Panc1 (cell line): Measurements from ENCODE around the gene ALDH1B1. TPM values are rescaled to one million over a fixed set of nuclear protein-coding genes. Genes with fewer than 3 reads are reported as not detected.

ENCODE experiments used
- ATAC-seq: fragments of 200-7000 bp; cut with Tn5 transposase; 2 replicates; pipeline ENCODE4 v1.9.1; 2020; ENCODE audit warnings: mild to moderate bottlenecking, moderate library complexity
- BruUV-seq: library from RNA; stranded (reverse); fragments of 400-500 nt; replicated peaks from 2 replicates; lab custom pipeline; 2021; lab: Mats Ljungman, UMichigan
- CTCF ChIA-PET: fragments of 300-600 bp; sonication (Branson Sonifier 250); formaldehyde crosslinking; loops from one replicate; lab custom pipeline; 2022; ENCODE audit warnings: antibody characterized with exemption; lab: Charles Lee
- POLR2A ChIA-PET: fragments of 300-600 bp; sonication (Branson Sonifier 250); formaldehyde crosslinking; loops from one replicate; lab custom pipeline; 2022; ENCODE audit warnings: antibody characterized with exemption; lab: Charles Lee
- DNase-seq: peaks from one replicate; pipeline ENCODE4 v3.0.0-alpha.2; 2010; ENCODE audit warnings: low read depth, low spot score
- H3K27ac ChIP-seq: 2 replicates; pipeline ENCODE4 v1.5.1; 2011; ENCODE audit warnings: mild to moderate bottlenecking, low read length, inconsistent platforms
- H3K27me3 ChIP-seq: fragments of 200-500 bp; sonication (Bioruptor generic); 2 replicates; pipeline ENCODE4 v1.6.0; 2014; ENCODE audit warnings: low read length, inconsistent platforms; ENCODE audit not compliant: control insufficient read depth, insufficient read depth
- H3K36me3 ChIP-seq: fragments of 200-500 bp; sonication (Bioruptor generic); 2 replicates; pipeline ENCODE4 v1.5.1; 2014; ENCODE audit warnings: inconsistent platforms, mild to moderate bottlenecking, low read length, moderate library complexity; ENCODE audit not compliant: control insufficient read depth, insufficient read depth
- H3K4me1 ChIP-seq: 2 replicates; pipeline ENCODE4 v1.5.1; 2011; ENCODE audit warnings: inconsistent platforms, mild to moderate bottlenecking, low read length, moderate library complexity; ENCODE audit not compliant: control insufficient read depth, insufficient read depth
- H3K4me3 ChIP-seq, 2 experiments: 2 replicates each; pipeline ENCODE4 v1.5.1; 2011 to 2012; ENCODE audit warnings: low read depth in 2 of 2, low read length in 2 of 2, mild to moderate bottlenecking in 2 of 2, inconsistent platforms in 1 of 2, moderate library complexity in 1 of 2
- H3K9me3 ChIP-seq: fragments of 200-500 bp; sonication (Bioruptor generic); 2 replicates; pipeline ENCODE4 v1.5.1; 2014; ENCODE audit warnings: low read depth, mild to moderate bottlenecking, inconsistent platforms, low read length, moderate library complexity; ENCODE audit not compliant: control insufficient read depth, insufficient read depth
- POLR2AphosphoS5 ChIP-seq: IDR thresholded peaks from 2 replicates; pipeline ENCODE4 v1.6.1; 2012; ENCODE audit warnings: mild to moderate bottlenecking, low read depth, low read length, moderate library complexity
- SIN3A ChIP-seq: IDR thresholded peaks from 2 replicates; pipeline ENCODE4 v1.6.1; 2012; ENCODE audit warnings: low read depth, mild to moderate bottlenecking, low read length, moderate library complexity, borderline replicate concordance; ENCODE audit not compliant: insufficient read depth
- TCF7L2 ChIP-seq: IDR thresholded peaks from 2 replicates; pipeline ENCODE4 v1.6.1; 2011; ENCODE audit warnings: mild to moderate bottlenecking, low read depth, low read length, inconsistent platforms
- in situ Hi-C: cut with HindIII; loops from 2 replicates; pipeline ENCODE4 v1.10.0; 2016; ENCODE audit warnings: low sequenced_read_pairs, low pct_unique_long_range_greater_than_20kb
- intact Hi-C: fragments of 100-400 bp; cut with micrococcal nuclease; formaldehyde crosslinking; loops from one replicate; pipeline ENCODE4 v1.10.0; 2022; ENCODE audit not compliant: unreplicated experiment
- total RNA-seq: library from RNA; stranded (reverse); gene quantifications from one replicate; pipeline ENCODE4 v1.2.1, GENCODE V29; 2021; ENCODE audit not compliant: unreplicated experiment
- TF ChIP-seq, protein P1 (sequence below): fragments of 450-650 bp; IDR thresholded peaks from 2 replicates; pipeline ENCODE4 v1.5.1; 2017; ENCODE audit warnings: mild to moderate bottlenecking
- TF ChIP-seq, protein P2 (sequence below), 2 experiments: IDR thresholded peaks; 2 replicates each; pipeline ENCODE4 v1.6.1; 2011 to 2012; ENCODE audit warnings: low read depth in 2 of 2, control low read depth in 1 of 2, low read length in 1 of 2, mild to moderate bottlenecking in 1 of 2, moderate library complexity in 1 of 2; ENCODE audit not compliant: insufficient read depth in 1 of 2

Gene ALDH1B1
- total RNA-seq, 1 experiment from 2014 or later: 34.2 TPM

DNA sequence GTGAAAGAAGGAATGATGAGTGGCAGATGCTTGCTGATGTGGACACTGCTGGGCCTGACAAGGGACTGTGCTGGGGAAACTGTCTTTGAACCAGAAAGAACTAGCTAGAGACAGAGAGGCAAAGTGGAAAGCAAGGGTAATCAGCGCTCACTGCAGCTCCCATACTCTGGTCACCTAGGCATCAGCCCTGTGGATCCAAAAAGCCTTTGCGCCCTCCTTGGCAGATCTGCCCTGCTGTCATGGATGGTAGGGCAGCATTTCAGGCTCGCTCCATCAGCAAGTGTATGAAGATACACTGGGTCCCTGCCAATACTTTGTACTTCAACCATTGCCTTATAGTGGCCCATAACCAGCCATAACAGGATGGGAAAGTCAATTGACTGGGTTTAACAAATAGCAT lies 6.6 kb upstream of the ALDH1B1 start:
- ATAC-seq (no peak), DNase-seq (no peak)
- in situ Hi-C loops: no loop called here
- H3K9me3 ChIP-seq: peaks cover 4% of the 10 kb centered on the region; the same call in 1 of the 2 replicates
- no TSS peak for BruUV-seq
- H3K4me1 ChIP-seq: no peaks in the 10 kb centered on the region; the same call in 1 of the 2 replicates
- no peak overlapping the region for H3K4me3 ChIP-seq
- POLR2A ChIA-PET: no interaction called here
- TF ChIP-seq POLR2AphosphoS5: no peak
- no peak for TF ChIP-seq TCF7L2
- TF ChIP-seq, protein P1, sequence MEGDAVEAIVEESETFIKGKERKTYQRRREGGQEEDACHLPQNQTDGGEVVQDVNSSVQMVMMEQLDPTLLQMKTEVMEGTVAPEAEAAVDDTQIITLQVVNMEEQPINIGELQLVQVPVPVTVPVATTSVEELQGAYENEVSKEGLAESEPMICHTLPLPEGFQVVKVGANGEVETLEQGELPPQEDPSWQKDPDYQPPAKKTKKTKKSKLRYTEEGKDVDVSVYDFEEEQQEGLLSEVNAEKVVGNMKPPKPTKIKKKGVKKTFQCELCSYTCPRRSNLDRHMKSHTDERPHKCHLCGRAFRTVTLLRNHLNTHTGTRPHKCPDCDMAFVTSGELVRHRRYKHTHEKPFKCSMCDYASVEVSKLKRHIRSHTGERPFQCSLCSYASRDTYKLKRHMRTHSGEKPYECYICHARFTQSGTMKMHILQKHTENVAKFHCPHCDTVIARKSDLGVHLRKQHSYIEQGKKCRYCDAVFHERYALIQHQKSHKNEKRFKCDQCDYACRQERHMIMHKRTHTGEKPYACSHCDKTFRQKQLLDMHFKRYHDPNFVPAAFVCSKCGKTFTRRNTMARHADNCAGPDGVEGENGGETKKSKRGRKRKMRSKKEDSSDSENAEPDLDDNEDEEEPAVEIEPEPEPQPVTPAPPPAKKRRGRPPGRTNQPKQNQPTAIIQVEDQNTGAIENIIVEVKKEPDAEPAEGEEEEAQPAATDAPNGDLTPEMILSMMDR: no peak
- TF ChIP-seq, protein P2, sequence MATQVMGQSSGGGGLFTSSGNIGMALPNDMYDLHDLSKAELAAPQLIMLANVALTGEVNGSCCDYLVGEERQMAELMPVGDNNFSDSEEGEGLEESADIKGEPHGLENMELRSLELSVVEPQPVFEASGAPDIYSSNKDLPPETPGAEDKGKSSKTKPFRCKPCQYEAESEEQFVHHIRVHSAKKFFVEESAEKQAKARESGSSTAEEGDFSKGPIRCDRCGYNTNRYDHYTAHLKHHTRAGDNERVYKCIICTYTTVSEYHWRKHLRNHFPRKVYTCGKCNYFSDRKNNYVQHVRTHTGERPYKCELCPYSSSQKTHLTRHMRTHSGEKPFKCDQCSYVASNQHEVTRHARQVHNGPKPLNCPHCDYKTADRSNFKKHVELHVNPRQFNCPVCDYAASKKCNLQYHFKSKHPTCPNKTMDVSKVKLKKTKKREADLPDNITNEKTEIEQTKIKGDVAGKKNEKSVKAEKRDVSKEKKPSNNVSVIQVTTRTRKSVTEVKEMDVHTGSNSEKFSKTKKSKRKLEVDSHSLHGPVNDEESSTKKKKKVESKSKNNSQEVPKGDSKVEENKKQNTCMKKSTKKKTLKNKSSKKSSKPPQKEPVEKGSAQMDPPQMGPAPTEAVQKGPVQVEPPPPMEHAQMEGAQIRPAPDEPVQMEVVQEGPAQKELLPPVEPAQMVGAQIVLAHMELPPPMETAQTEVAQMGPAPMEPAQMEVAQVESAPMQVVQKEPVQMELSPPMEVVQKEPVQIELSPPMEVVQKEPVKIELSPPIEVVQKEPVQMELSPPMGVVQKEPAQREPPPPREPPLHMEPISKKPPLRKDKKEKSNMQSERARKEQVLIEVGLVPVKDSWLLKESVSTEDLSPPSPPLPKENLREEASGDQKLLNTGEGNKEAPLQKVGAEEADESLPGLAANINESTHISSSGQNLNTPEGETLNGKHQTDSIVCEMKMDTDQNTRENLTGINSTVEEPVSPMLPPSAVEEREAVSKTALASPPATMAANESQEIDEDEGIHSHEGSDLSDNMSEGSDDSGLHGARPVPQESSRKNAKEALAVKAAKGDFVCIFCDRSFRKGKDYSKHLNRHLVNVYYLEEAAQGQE (IDR thresholded peaks at IDR 0.05; ENCODE audit: insufficient read depth in 1 of 2, low read depth in 2 of 2, low read length in 1 of 2): no peak
- no peak for TF ChIP-seq SIN3A
- intact Hi-C loops: no loop called here
- H3K27ac ChIP-seq: no peak overlapping the region
- H3K27me3 ChIP-seq: no peaks in the 10 kb centered on the region
- no peaks in the 10 kb centered on the region for H3K36me3 ChIP-seq
- CTCF ChIA-PET: no interaction called here

DNA sequence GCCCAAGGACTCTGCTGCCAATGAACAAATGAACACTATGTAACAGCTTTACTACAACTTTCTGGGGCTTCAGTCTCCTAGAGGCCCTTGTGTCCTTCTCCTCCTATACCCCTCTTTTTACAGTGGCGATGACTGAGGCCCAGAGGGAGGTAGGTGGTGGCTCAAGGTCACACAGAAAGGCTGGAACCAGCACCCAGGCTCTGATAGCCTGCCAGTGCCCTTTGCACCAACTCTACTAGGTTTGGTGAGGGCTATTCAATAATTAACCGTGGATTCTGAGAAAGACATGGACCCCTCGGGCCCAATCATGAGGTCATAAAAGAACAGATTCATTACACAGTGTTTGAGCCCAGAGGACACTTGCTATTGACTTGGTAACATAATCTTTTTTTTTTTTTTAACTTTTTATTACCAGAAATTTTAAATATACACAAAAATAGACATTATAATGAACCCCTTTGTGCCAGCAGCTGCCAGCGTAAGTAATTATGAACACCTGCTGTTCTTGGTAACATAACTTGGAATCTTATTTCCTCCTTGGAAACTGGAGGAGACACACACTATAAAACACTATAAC lies 6.1 kb upstream of the ALDH1B1 start:
- no peaks in the 10 kb centered on the region for H3K4me1 ChIP-seq
- intact Hi-C loops: no loop called here
- in situ Hi-C loops: no loop called here
- no peak for ATAC-seq
- TF ChIP-seq SIN3A: no peak
- TF ChIP-seq, protein P1: no peak
- TF ChIP-seq, protein P2 (IDR thresholded peaks at IDR 0.05; ENCODE audit: insufficient read depth in 1 of 2, low read depth in 2 of 2, low read length in 1 of 2): no peak
- no peak for TF ChIP-seq POLR2AphosphoS5
- TF ChIP-seq TCF7L2: no peak
- no peaks in the 10 kb centered on the region for H3K36me3 ChIP-seq
- no TSS peak for BruUV-seq
- DNase-seq: no peak
- no peaks in the 10 kb centered on the region for H3K27me3 ChIP-seq
- ChIA-PET POLR2A (no interaction called here), CTCF (no interaction called here)
- peaks cover 4% of the 10 kb centered on the region; the same call in 1 of the 2 replicates for H3K9me3 ChIP-seq
- no peak overlapping the region for H3K27ac ChIP-seq
- no peak overlapping the region for H3K4me3 ChIP-seq
